ENCODE results near the gene COG1. TPM values are rescaled to one million over a fixed set of nuclear protein-coding genes. Genes with fewer than 3 reads are reported as not detected.

COG1 gene
- total and polyA plus RNA-seq, 11 donors: 20.2 to 78.7 (median 55.1) TPM

DNA sequence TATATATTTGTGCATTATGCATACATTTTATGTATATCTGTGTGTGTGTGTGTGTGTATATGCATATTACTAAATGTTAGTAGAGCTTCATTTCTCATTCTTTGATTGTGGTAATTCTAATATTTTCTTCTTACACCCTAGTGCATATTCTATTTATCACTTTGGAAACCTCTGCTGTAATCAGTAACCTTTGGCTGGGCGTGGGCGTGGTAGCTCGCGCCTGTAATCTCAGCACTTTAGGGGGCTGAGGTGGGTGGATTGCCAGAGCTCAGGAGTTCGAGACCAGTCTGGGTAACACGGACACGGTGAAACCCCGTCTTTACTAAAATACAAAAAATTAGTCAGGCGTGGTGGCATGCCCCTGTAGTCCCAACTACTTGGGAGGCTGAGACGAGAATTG lies 41.9 kb downstream of the COG1 start:
- H3K27ac ChIP-seq: no peak overlapping the region
- no peaks in the 10 kb centered on the region for H3K9me3 ChIP-seq
- DNase-seq (no peak), ATAC-seq (no peak)
- H3K4me3 ChIP-seq: no peak overlapping the region
- peaks cover 0 to 40% (median 27%) of the 10 kb centered on the region in 9 donors for H3K36me3 ChIP-seq
- peaks cover 0 to 51% (median 27%) of the 10 kb centered on the region in 12 donors for H3K4me1 ChIP-seq
- no peaks in the 10 kb centered on the region for H3K27me3 ChIP-seq
- intact Hi-C loops (cut with DNase I): loop anchor here in 6 of 10 donors (5.0 kb wide), 4 partner anchors 37 to 507 kb away; partner anchors contain the start of gene COG1 (in 3 of the 6)
- WGBS, 4 donors: 89 to 94% (median 89%) methylated on average over 10 of the region's 10 CpGs
- TF ChIP-seq, protein P1, sequence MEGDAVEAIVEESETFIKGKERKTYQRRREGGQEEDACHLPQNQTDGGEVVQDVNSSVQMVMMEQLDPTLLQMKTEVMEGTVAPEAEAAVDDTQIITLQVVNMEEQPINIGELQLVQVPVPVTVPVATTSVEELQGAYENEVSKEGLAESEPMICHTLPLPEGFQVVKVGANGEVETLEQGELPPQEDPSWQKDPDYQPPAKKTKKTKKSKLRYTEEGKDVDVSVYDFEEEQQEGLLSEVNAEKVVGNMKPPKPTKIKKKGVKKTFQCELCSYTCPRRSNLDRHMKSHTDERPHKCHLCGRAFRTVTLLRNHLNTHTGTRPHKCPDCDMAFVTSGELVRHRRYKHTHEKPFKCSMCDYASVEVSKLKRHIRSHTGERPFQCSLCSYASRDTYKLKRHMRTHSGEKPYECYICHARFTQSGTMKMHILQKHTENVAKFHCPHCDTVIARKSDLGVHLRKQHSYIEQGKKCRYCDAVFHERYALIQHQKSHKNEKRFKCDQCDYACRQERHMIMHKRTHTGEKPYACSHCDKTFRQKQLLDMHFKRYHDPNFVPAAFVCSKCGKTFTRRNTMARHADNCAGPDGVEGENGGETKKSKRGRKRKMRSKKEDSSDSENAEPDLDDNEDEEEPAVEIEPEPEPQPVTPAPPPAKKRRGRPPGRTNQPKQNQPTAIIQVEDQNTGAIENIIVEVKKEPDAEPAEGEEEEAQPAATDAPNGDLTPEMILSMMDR (IDR thresholded peaks at IDR 0.05): no peak
- TF ChIP-seq POLR2A (IDR thresholded peaks at IDR 0.05): no peak

DNA sequence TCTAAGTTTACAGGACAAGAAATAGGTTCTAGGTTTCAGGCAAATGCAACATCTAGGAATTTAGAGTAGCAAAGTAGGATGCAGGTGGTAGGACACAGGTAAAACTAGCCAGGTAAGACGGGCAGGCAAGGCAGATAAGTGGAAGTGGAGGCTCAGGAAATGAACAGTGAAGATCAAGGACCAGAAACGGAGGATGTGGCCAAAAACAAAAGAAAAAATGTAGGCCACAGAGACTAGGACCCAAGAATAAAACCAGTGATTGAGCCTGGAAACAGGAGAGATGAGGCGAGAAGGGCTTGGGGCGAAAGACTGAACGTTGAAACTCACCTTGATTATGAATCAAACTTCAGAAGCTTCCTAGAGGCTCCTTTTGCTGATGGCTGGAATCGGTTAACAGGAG lies 44.9 kb downstream of the COG1 start:
- intact Hi-C loops (cut with DNase I): loop anchor here in 1 of 10 donors (5.0 kb wide), 1 partner anchor 500 kb away; no protein-coding TSS in a partner anchor
- Histone ChIP-seq H3K27me3 (no peaks in the 10 kb centered on the region), H3K4me3 (no peak overlapping the region), H3K4me1 (peaks cover 0 to 41% (median 18%) of the 10 kb centered on the region in 12 donors), H3K36me3 (peaks cover 0 to 62% (median 40%) of the 10 kb centered on the region in 9 donors), H3K27ac (no peak overlapping the region), H3K9me3 (no peaks in the 10 kb centered on the region)
- WGBS, 4 donors: 69 to 75% (median 72%) methylated on average over 6 of the region's 6 CpGs
- DNase-seq (no peak), ATAC-seq (no peak)
- TF ChIP-seq, protein P1 (IDR thresholded peaks at IDR 0.05): no peak
- no peak for TF ChIP-seq POLR2A (IDR thresholded peaks at IDR 0.05)

DNA sequence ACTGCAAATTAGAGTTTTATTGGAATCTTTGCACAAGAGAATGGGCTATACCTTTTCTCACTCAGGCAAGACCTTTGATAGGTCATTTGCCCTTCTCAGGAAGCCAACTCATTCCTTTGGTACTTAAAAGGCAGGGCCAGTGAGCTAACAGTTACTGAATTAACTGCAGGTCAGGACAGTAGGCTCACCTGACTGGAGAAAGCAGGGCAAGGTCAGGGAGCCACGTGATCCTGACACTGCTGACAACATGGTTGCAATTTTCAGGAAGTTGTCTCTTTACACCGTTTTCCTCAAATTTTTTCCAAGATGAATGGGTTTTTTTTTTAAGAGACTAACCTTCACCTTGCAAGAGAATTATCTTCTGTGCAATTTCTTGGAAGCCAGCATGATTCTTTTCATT lies 47.7 kb downstream of the COG1 start:
- TF ChIP-seq, protein P1 (IDR thresholded peaks at IDR 0.05): no peak
- TF ChIP-seq POLR2A (IDR thresholded peaks at IDR 0.05): no peak
- intact Hi-C loops (cut with DNase I): loop anchor here in 2 of 10 donors (10.0 kb wide), 1 partner anchor 516 kb away; no protein-coding TSS in a partner anchor
- no peaks in the 10 kb centered on the region for H3K27me3 ChIP-seq
- H3K4me3 ChIP-seq: no peak overlapping the region
- no peak for ATAC-seq
- peaks cover 0 to 33% (median 12%) of the 10 kb centered on the region in 12 donors for H3K4me1 ChIP-seq
- no peaks in the 10 kb centered on the region for H3K9me3 ChIP-seq
- no peak overlapping the region for H3K27ac ChIP-seq
- H3K36me3 ChIP-seq: peaks cover 0 to 84% (median 64%) of the 10 kb centered on the region in 9 donors
- WGBS, 4 donors: 53 to 63% (median 56%) methylated on average over 2 of the region's 2 CpGs
- no peak for DNase-seq

DNA sequence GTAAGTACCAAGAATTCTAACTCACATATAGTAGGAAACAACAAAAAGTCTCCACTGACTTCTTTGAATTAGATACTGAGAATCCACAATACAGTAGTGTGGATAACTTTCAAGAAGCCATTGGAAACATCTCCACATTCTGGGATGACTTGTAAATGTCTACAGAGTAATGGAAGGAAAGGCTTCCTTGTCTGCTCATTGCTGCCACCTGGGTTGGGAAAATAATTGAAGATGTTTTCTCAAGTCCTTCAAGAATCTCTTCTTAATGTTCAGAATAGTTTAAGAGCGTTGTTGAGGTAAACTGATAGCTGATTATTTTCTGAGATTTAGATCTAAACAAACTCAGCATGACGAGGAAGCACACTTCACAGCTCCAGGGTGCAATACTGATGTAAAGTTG lies 54.9 kb downstream of the COG1 start:
- TF ChIP-seq, protein P1 (IDR thresholded peaks at IDR 0.05): peak in 5 of 12 donors; percentile 11 to 29 (median 20)
- TF ChIP-seq POLR2A (IDR thresholded peaks at IDR 0.05): no peak
- Histone ChIP-seq H3K27me3 (no peaks in the 10 kb centered on the region), H3K27ac (no peak overlapping the region), H3K36me3 (peaks cover 0 to 63% (median 47%) of the 10 kb centered on the region in 9 donors), H3K9me3 (no peaks in the 10 kb centered on the region), H3K4me3 (no peak overlapping the region), H3K4me1 (no peaks in the 10 kb centered on the region)
- no peak for ATAC-seq
- DNase-seq: no peak
- WGBS, 4 donors: 91 to 96% (median 93%) methylated on average over 2 of the region's 2 CpGs
- intact Hi-C loops (cut with DNase I): loop anchor here in 4 of 10 donors (5.0 to 10.0 kb wide), 3 partner anchors 50 to 523 kb away; no protein-coding TSS in a partner anchor
